Erythroblast (primary cell): ENCODE measurements around the gene DDA1.

Experiments
- GATA1 ChIP-seq: IDR thresholded peaks from 2 replicates; pipeline ENCODE4 v1.6.1; 2011; ENCODE audit warnings: low read depth, mild to moderate bottlenecking, control low read depth, low read length, moderate library complexity
- POLR2A ChIP-seq: IDR thresholded peaks from 2 replicates; pipeline ENCODE4 v1.6.1; 2011; ENCODE audit warnings: mild to moderate bottlenecking, low read length

GRCh38 chr19:17302391-17303166 lies 6.8 kb upstream of the DDA1 start:
- TF ChIP-seq POLR2A (no peak), GATA1 (no peak)
